Endodermal cell (in vitro differentiated cells): ENCODE measurements around the gene ERBB4. TPM values are rescaled to one million over a fixed set of nuclear protein-coding genes. Genes with fewer than 3 reads are reported as not detected.

Source experiments
- DNase-seq: peaks from one replicate; pipeline ENCODE4 v3.0.0-alpha.2; 2017
- H3K27ac ChIP-seq: 2 replicates; pipeline ENCODE4 v1.5.1; 2013; ENCODE audit warnings: mild to moderate bottlenecking, low read depth, low read length, moderate library complexity
- H3K27me3 ChIP-seq: 2 replicates; pipeline ENCODE4 v1.6.1; 2013; ENCODE audit warnings: mild to moderate bottlenecking, low read length, moderate library complexity; ENCODE audit not compliant: insufficient read depth, control insufficient read depth, poor library complexity, severe bottlenecking
- H3K36me3 ChIP-seq: 2 replicates; pipeline ENCODE4 v1.7.0; 2013; ENCODE audit warnings: mild to moderate bottlenecking, low read length, moderate library complexity; ENCODE audit not compliant: control insufficient read depth, insufficient read depth
- H3K4me1 ChIP-seq: one replicate; pipeline ENCODE4 v1.7.0; 2013; ENCODE audit warnings: low read length; ENCODE audit not compliant: control insufficient read depth, insufficient read depth
- H3K4me3 ChIP-seq: 2 replicates; pipeline ENCODE4 v1.5.1; 2013; ENCODE audit warnings: mild to moderate bottlenecking, low read length, moderate library complexity
- H3K9ac ChIP-seq: 2 replicates; pipeline ENCODE4 v1.6.1; 2013; ENCODE audit warnings: mild to moderate bottlenecking, low read length, moderate library complexity; ENCODE audit not compliant: poor library complexity, severe bottlenecking; ENCODE audit errors: extremely low read depth
- H3K9me3 ChIP-seq: 2 replicates; pipeline ENCODE4 v1.6.1; 2013; ENCODE audit warnings: mild to moderate bottlenecking, low read length, moderate library complexity; ENCODE audit not compliant: control insufficient read depth
- H3K27ac Mint-ChIP-seq: 2 replicates; pipeline ENCODE4 v1.8.0; 2020; ENCODE audit warnings: mixed read lengths
- H3K27me3 Mint-ChIP-seq: 2 replicates; pipeline ENCODE4 v1.8.0; 2021; ENCODE audit warnings: mild to moderate bottlenecking, mixed read lengths; ENCODE audit not compliant: insufficient read depth
- H3K36me3 Mint-ChIP-seq: 2 replicates; pipeline ENCODE4 v1.8.0; 2020; ENCODE audit warnings: low read depth, mixed read lengths
- H3K4me1 Mint-ChIP-seq: 2 replicates; pipeline ENCODE4 v1.8.0; 2020; ENCODE audit warnings: mixed read lengths
- H3K4me3 Mint-ChIP-seq: 2 replicates; pipeline ENCODE4 v1.8.0; 2020; ENCODE audit warnings: mild to moderate bottlenecking, moderate library complexity, mixed read lengths
- H3K9me3 Mint-ChIP-seq: 2 replicates; pipeline ENCODE4 v1.8.0; 2020; ENCODE audit warnings: mild to moderate bottlenecking, mixed read lengths
- WGBS, 2 experiments: methylation state at CpG; one replicate each; pipeline versions ENCODE4 v1.1.5 to v1.1.7; 2013; ENCODE audit warnings: missing lambda C conversion rate in 2 of 2, mixed read lengths in 1 of 2; ENCODE audit not compliant: insufficient coverage in 1 of 2, insufficient read length in 1 of 2; 5-methylcytosine and 5-hydroxymethylcytosine counted together
- total RNA-seq, 2 donors: library from RNA; stranded (reverse); fragmentation: NEBNext Ultra II Directional in 1 of 2; extraction: Animal tissue kit (Norgen Biotek cat#: 25700) in 1 of 2; gene quantifications; 2 replicates in 1 of 2; 3 replicates in 1 of 2; pipeline ENCODE4 v1.2.1, GENCODE V29; 2021
- TF ChIP-seq, protein P1 (sequence below): fragments of 200-600 bp; sonication (generic); conservative IDR thresholded peaks from 2 replicates; pipeline ENCODE4 v1.5.0; 2021; ENCODE audit warnings: antibody characterized with exemption, mild to moderate bottlenecking

Gene ERBB4
- total RNA-seq, 2 donors from 2014 or later, result 154 to 158 TPM

DNA sequence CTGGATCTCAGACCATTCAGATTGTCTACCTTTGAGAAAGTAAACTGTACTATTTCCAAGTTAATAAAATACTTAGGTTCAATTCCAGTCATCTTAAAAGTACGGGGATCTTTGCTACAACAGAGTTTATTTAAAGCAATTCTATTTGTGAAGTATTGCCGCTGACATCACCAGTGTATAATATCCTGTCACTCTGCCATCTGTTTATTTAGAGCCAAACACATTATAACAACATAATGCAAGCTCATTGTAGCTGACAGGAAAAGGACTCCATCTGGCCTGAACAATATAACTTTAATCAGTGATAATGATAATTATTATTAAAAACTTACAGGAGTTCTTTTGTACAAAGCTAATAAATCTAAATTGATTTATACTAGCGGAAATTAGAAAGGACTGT lies 786.8 kb downstream of the ERBB4 start:
- no peak for DNase-seq
- Mint-ChIP-seq H3K9me3 (no peaks in the 10 kb centered on the region), H3K27ac (no peak overlapping the region), H3K4me3 (no peak overlapping the region), H3K36me3 (no peaks in the 10 kb centered on the region), H3K27me3 (no peaks in the 10 kb centered on the region), H3K4me1 (no peaks in the 10 kb centered on the region)
- TF ChIP-seq, protein P1, sequence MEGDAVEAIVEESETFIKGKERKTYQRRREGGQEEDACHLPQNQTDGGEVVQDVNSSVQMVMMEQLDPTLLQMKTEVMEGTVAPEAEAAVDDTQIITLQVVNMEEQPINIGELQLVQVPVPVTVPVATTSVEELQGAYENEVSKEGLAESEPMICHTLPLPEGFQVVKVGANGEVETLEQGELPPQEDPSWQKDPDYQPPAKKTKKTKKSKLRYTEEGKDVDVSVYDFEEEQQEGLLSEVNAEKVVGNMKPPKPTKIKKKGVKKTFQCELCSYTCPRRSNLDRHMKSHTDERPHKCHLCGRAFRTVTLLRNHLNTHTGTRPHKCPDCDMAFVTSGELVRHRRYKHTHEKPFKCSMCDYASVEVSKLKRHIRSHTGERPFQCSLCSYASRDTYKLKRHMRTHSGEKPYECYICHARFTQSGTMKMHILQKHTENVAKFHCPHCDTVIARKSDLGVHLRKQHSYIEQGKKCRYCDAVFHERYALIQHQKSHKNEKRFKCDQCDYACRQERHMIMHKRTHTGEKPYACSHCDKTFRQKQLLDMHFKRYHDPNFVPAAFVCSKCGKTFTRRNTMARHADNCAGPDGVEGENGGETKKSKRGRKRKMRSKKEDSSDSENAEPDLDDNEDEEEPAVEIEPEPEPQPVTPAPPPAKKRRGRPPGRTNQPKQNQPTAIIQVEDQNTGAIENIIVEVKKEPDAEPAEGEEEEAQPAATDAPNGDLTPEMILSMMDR, result no peak
- H3K27ac ChIP-seq, result no peak overlapping the region
- H3K9me3 ChIP-seq, result no peaks in the 10 kb centered on the region
- H3K4me1 ChIP-seq, result no peaks in the 10 kb centered on the region
- no peaks in the 10 kb centered on the region for H3K27me3 ChIP-seq
- no peaks in the 10 kb centered on the region for H3K36me3 ChIP-seq
- 91 to 100% methylated on average over 2 to 3 of the region's 3 CpGs for whole genome bisulfite sequencing, 2 experiments
- no peak overlapping the region for H3K9ac ChIP-seq
- no peak overlapping the region for H3K4me3 ChIP-seq

DNA sequence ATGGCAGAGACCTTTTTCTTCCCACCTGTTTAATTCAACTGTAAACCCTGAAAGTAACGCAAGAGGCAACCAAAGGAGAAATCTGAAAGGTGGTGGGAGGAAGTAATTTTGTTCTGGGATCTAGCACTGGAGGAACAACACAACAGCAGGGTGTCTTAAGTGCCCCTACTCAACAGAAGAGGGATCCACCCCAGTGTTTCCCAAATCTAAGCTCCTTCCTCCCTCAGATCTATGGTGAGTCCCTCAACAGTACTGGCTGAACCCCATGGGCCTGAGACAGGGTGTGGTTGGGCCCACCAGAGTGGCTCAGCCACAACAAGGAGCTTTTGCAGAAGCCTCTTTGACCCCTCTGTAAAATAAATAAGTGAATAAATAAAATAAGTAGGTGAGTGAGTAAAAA lies 790.3 kb downstream of the ERBB4 start:
- no peak overlapping the region for H3K4me3 ChIP-seq
- TF ChIP-seq, protein P1, result no peak
- no peak overlapping the region for H3K9ac ChIP-seq
- no peaks in the 10 kb centered on the region for H3K9me3 ChIP-seq
- H3K36me3 Mint-ChIP-seq, result no peaks in the 10 kb centered on the region
- no peaks in the 10 kb centered on the region for H3K36me3 ChIP-seq
- no peak overlapping the region for H3K4me3 Mint-ChIP-seq
- peaks cover 10% of the 10 kb centered on the region for H3K4me1 ChIP-seq
- no peaks in the 10 kb centered on the region for H3K9me3 Mint-ChIP-seq
- peaks cover 13% of the 10 kb centered on the region for H3K4me1 Mint-ChIP-seq
- H3K27me3 Mint-ChIP-seq, result no peaks in the 10 kb centered on the region
- H3K27ac ChIP-seq, result no peak overlapping the region
- no peaks in the 10 kb centered on the region for H3K27me3 ChIP-seq
- no peak overlapping the region for H3K27ac Mint-ChIP-seq
- 93% methylated on average over 1 of the region's 1 CpG; no CpG with 5 or more reads in 1 of the 2 experiments for WGBS, 2 experiments
- no peak for DNase-seq

DNA sequence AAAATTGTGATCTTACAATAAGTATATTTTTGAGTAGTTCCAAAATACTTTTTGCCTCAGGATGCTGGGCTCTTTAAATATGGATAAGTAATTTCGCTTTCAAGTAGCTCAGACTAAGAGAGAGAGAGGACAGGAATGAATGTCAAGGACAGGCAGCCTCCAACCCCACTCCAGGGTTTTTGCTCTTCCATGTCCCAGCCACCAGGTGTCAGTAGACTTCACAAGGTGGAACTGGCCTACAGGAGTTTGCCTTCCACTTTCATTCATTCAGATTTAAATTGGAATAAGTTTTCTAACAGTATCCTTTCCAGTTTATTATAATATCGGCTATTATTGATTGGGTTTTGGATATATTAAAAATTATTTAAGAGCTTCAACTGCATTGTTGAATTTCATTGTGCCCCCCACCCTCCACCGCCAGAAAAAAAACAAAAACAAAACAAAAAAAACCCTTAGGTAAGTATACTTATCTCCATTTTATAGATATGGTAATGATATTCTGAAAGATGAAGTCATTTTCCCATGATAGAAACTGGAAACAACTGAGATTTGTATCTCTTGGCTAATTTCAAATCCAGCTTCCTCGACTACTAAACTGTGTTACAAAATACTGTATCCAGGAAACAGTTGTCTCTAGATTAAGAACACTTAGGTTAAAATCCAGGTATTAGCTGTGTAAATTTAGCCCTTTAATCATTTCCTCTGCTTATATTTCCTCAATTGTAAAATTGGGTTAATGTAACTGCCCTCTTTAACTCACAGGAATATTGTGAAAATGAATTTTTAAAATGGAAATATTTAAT lies 793.1 kb downstream of the ERBB4 start:
- Histone ChIP-seq H3K4me1 (peaks cover 15% of the 10 kb centered on the region), H3K9me3 (no peaks in the 10 kb centered on the region), H3K4me3 (no peak overlapping the region), H3K36me3 (no peaks in the 10 kb centered on the region), H3K27me3 (no peaks in the 10 kb centered on the region), H3K9ac (no peak overlapping the region), H3K27ac (no peak overlapping the region)
- H3K27me3 Mint-ChIP-seq, result no peaks in the 10 kb centered on the region
- no peak overlapping the region for H3K27ac Mint-ChIP-seq
- peaks cover 22% of the 10 kb centered on the region for H3K4me1 Mint-ChIP-seq
- 78 to 100% methylated on average over 1 to 2 of the region's 4 CpGs for WGBS, 2 experiments
- DNase-seq, result peak; percentile 84
- H3K36me3 Mint-ChIP-seq, result no peaks in the 10 kb centered on the region
- H3K4me3 Mint-ChIP-seq, result no peak overlapping the region
- TF ChIP-seq, protein P1, result peak; percentile 96
- no peaks in the 10 kb centered on the region for H3K9me3 Mint-ChIP-seq
